ENCODE data around the gene STRADB.

Gene STRADB

DNA sequence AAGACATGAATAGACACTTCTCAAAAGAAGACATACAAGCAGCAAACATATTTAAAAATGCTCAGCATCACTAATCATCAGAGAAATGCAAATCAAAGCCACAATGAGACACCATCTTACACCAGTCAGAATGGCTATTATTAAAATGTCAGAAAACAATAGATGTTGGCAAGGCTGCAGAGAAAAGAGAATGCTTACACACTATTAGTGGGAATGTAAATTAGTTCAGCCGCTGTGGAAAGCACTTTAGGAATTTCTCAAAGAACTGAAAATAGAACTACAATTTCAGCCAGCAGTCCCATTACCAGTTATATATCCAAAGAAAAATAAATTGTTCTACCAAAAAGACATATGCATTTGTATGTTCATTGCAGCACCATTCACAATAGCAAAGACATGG lies 61.7 kb downstream of the STRADB start:
- Histone ChIP-seq H3K18ac (ENCODE audit: low read length) (no peak overlapping the region), H4K12ac (ENCODE audit: low read depth, low read length) (no peak overlapping the region), H3K4ac (ENCODE audit: low read depth, low read length) (no peak overlapping the region), H3K27me3 (ENCODE audit: insufficient read depth, low read length) (no peaks in the 10 kb centered on the region), H3K4me1 (ENCODE audit: control insufficient read depth in 1 of 2, insufficient read depth in 2 of 2, low read length in 2 of 2) (no peaks in the 10 kb centered on the region), H4K91ac (ENCODE audit: low read depth, low read length) (no peak overlapping the region), H3K4me3 (ENCODE audit: low read depth, low read length) (no peak overlapping the region), H2BK120ac (ENCODE audit: insufficient read depth, low read length, poor library complexity) (no peak overlapping the region), H3K27ac (ENCODE audit: low read depth, low read length) (no peak overlapping the region), H2BK5ac (ENCODE audit: low read depth, low read length, poor library complexity) (no peak overlapping the region), H3K23ac (ENCODE audit: low read length) (no peak overlapping the region), H3K4me2 (ENCODE audit: low read length) (no peak overlapping the region), H3K9ac (ENCODE audit: low read length) (no peak overlapping the region), H2AK5ac (ENCODE audit: low read length) (no peak overlapping the region), H3K36me3 (ENCODE audit: control insufficient read depth in 1 of 2, insufficient read depth in 2 of 2, low read length in 2 of 2) (no peaks in the 10 kb centered on the region), H4K8ac (ENCODE audit: low read depth, low read length) (no peak overlapping the region), H3K9me3 (ENCODE audit: insufficient read depth, low read depth, low read length) (no peaks in the 10 kb centered on the region), H3K79me2 (ENCODE audit: control insufficient read depth, insufficient read depth, low read length, poor library complexity) (no peaks in the 10 kb centered on the region), H2BK12ac (ENCODE audit: low read length) (no peak overlapping the region), H3K14ac (ENCODE audit: low read length) (no peak overlapping the region), H2AFZ (ENCODE audit: insufficient read depth, low read length, poor library complexity) (no peak overlapping the region), H3K79me1 (ENCODE audit: low read length) (no peaks in the 10 kb centered on the region)
- DNase-seq: peak in 1 of 2 donors; percentile 25
- no CpG with 5 or more reads among the region's 1 CpG for WGBS (ENCODE audit: extremely low coverage, insufficient coverage, insufficient read length)

DNA sequence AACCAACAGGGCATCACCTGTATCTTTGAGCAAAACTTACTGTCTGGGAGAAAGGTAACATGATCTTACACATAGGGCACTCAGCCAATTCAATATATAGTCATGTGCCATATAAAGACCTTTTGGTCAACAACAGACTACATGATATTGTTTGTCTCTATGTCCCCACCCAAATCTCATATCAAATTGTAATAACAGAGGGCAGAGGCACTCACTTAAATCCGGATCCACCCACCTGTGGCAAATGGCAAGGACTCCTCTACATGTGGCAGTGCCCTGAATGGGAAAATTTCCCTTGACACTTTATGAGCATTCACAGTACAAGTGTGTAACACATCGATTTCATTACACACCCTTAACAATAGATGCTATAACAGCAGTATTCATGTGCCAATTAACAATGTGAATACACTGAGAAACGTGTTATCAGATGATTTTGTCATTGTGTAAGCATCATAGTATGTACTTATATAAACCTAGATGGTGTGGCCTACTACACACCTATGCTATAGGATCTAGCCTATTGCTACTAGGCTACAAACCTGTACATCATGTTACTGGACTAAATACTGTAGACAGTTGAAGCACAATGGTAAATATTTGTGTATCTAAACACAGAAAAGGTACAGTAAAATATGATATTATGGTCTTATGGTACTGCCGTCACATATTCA lies 64.2 kb downstream of the STRADB start:
- no peak for DNase-seq
- no CpG with 5 or more reads among the region's 4 CpGs for WGBS (ENCODE audit: extremely low coverage, insufficient coverage, insufficient read length)

DNA sequence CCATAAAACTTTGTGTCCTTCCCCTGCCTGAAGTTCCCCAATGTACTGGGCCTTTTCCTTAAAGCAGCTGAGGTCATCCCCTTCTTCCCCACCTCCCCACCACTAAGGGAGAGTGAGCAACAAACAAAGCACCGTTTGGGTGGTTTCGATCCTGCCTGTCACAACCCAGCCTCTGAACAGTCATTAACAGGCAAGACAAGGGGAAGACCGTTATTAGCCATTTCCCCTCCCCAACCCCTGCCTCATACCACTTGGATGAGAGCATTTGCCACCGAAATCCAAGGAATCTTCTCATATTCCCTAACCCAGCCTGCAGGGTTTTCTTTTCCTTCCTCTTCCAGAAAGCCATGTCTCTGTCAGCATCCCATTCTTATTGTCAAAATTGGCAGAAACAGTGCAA lies 65.6 kb downstream of the STRADB start:
- H3K36me3 ChIP-seq (ENCODE audit: control insufficient read depth in 1 of 2, insufficient read depth in 2 of 2, low read length in 2 of 2): no peaks in the 10 kb centered on the region
- no peak overlapping the region for H4K8ac ChIP-seq (ENCODE audit: low read depth, low read length)
- no peaks in the 10 kb centered on the region for H3K79me2 ChIP-seq (ENCODE audit: control insufficient read depth, insufficient read depth, low read length, poor library complexity)
- no peak overlapping the region for H3K18ac ChIP-seq (ENCODE audit: low read length)
- WGBS (ENCODE audit: extremely low coverage, insufficient coverage, insufficient read length): no CpG with 5 or more reads among the region's 4 CpGs
- H3K23ac ChIP-seq (ENCODE audit: low read length): no peak overlapping the region
- no peak overlapping the region for H3K9ac ChIP-seq (ENCODE audit: low read length)
- no peak overlapping the region for H4K91ac ChIP-seq (ENCODE audit: low read depth, low read length)
- no peak overlapping the region for H2BK12ac ChIP-seq (ENCODE audit: low read length)
- H3K9me3 ChIP-seq (ENCODE audit: insufficient read depth, low read depth, low read length): no peaks in the 10 kb centered on the region
- no peaks in the 10 kb centered on the region for H3K79me1 ChIP-seq (ENCODE audit: low read length)
- no peaks in the 10 kb centered on the region for H3K27me3 ChIP-seq (ENCODE audit: insufficient read depth, low read length)
- H3K4ac ChIP-seq (ENCODE audit: low read depth, low read length): no peak overlapping the region
- no peak overlapping the region for H2AFZ ChIP-seq (ENCODE audit: insufficient read depth, low read length, poor library complexity)
- H3K27ac ChIP-seq (ENCODE audit: low read depth, low read length): no peak overlapping the region
- no peak overlapping the region for H2BK5ac ChIP-seq (ENCODE audit: low read depth, low read length, poor library complexity)
- no peaks in the 10 kb centered on the region for H3K4me1 ChIP-seq (ENCODE audit: control insufficient read depth in 1 of 2, insufficient read depth in 2 of 2, low read length in 2 of 2)
- no peak overlapping the region for H4K12ac ChIP-seq (ENCODE audit: low read depth, low read length)
- no peak overlapping the region for H2AK5ac ChIP-seq (ENCODE audit: low read length)
- no peak overlapping the region for H2BK120ac ChIP-seq (ENCODE audit: insufficient read depth, low read length, poor library complexity)
- H3K14ac ChIP-seq (ENCODE audit: low read length): no peak overlapping the region
- no peak overlapping the region for H3K4me3 ChIP-seq (ENCODE audit: low read depth, low read length)
- DNase-seq: peak; percentile 40 to 61
- H3K4me2 ChIP-seq (ENCODE audit: low read length): no peak overlapping the region

More for the DNA sequence above, 64.2 kb downstream of the STRADB start:
- Histone ChIP-seq H3K18ac (ENCODE audit: low read length) (no peak overlapping the region), H3K4me1 (ENCODE audit: control insufficient read depth in 1 of 2, insufficient read depth in 2 of 2, low read length in 2 of 2) (no peaks in the 10 kb centered on the region), H4K91ac (ENCODE audit: low read depth, low read length) (no peak overlapping the region), H3K4me2 (ENCODE audit: low read length) (no peak overlapping the region), H3K9me3 (ENCODE audit: insufficient read depth, low read depth, low read length) (no peaks in the 10 kb centered on the region), H4K12ac (ENCODE audit: low read depth, low read length) (no peak overlapping the region), H3K27ac (ENCODE audit: low read depth, low read length) (no peak overlapping the region), H3K36me3 (ENCODE audit: control insufficient read depth in 1 of 2, insufficient read depth in 2 of 2, low read length in 2 of 2) (no peaks in the 10 kb centered on the region), H2AFZ (ENCODE audit: insufficient read depth, low read length, poor library complexity) (no peak overlapping the region), H3K27me3 (ENCODE audit: insufficient read depth, low read length) (no peaks in the 10 kb centered on the region), H4K8ac (ENCODE audit: low read depth, low read length) (no peak overlapping the region), H3K4me3 (ENCODE audit: low read depth, low read length) (no peak overlapping the region), H3K23ac (ENCODE audit: low read length) (no peak overlapping the region), H2BK12ac (ENCODE audit: low read length) (no peak overlapping the region), H3K79me1 (ENCODE audit: low read length) (no peaks in the 10 kb centered on the region), H3K4ac (ENCODE audit: low read depth, low read length) (no peak overlapping the region), H2BK5ac (ENCODE audit: low read depth, low read length, poor library complexity) (no peak overlapping the region), H2BK120ac (ENCODE audit: insufficient read depth, low read length, poor library complexity) (no peak overlapping the region), H2AK5ac (ENCODE audit: low read length) (no peak overlapping the region), H3K79me2 (ENCODE audit: control insufficient read depth, insufficient read depth, low read length, poor library complexity) (no peaks in the 10 kb centered on the region), H3K14ac (ENCODE audit: low read length) (no peak overlapping the region), H3K9ac (ENCODE audit: low read length) (no peak overlapping the region)

DNA sequence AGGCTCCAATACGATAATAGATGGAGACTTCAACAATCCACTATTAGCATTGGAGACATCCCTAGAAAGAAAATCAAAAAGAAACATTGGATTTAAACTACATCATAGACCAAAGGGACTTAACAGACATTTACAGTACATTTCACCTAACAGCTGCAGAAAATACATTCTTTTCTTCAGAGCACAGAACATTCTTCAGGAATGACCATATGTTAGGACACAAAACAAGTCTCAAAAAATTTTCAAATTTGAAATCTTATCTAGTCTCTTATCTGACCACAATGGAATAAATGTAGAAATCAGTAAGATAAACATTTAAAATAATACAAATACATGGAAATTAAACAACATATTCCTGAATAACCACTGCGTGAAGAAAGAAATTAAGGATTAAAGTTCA lies 68.7 kb downstream of the STRADB start:
- Histone ChIP-seq H3K79me2 (ENCODE audit: control insufficient read depth, insufficient read depth, low read length, poor library complexity) (no peaks in the 10 kb centered on the region), H4K8ac (ENCODE audit: low read depth, low read length) (no peak overlapping the region), H3K36me3 (ENCODE audit: control insufficient read depth in 1 of 2, insufficient read depth in 2 of 2, low read length in 2 of 2) (no peaks in the 10 kb centered on the region), H3K79me1 (ENCODE audit: low read length) (no peaks in the 10 kb centered on the region), H3K4me1 (ENCODE audit: control insufficient read depth in 1 of 2, insufficient read depth in 2 of 2, low read length in 2 of 2) (peaks cover 2 to 6% of the 10 kb centered on the region in 2 experiments), H2BK120ac (ENCODE audit: insufficient read depth, low read length, poor library complexity) (no peak overlapping the region), H2BK12ac (ENCODE audit: low read length) (no peak overlapping the region), H3K14ac (ENCODE audit: low read length) (no peak overlapping the region), H3K27ac (ENCODE audit: low read depth, low read length) (no peak overlapping the region), H2BK5ac (ENCODE audit: low read depth, low read length, poor library complexity) (no peak overlapping the region), H3K18ac (ENCODE audit: low read length) (no peak overlapping the region), H3K4me2 (ENCODE audit: low read length) (no peak overlapping the region), H4K12ac (ENCODE audit: low read depth, low read length) (no peak overlapping the region), H2AFZ (ENCODE audit: insufficient read depth, low read length, poor library complexity) (no peak overlapping the region), H3K4me3 (ENCODE audit: low read depth, low read length) (no peak overlapping the region), H2AK5ac (ENCODE audit: low read length) (no peak overlapping the region), H4K91ac (ENCODE audit: low read depth, low read length) (no peak overlapping the region), H3K4ac (ENCODE audit: low read depth, low read length) (no peak overlapping the region), H3K27me3 (ENCODE audit: insufficient read depth, low read length) (no peaks in the 10 kb centered on the region), H3K9me3 (ENCODE audit: insufficient read depth, low read depth, low read length) (peaks cover 3% of the 10 kb centered on the region), H3K9ac (ENCODE audit: low read length) (no peak overlapping the region), H3K23ac (ENCODE audit: low read length) (no peak overlapping the region)
- peak in 1 of 2 donors; percentile 63 for DNase-seq
- no CpG with 5 or more reads among the region's 2 CpGs for WGBS (ENCODE audit: extremely low coverage, insufficient coverage, insufficient read length)
